ENCODE results near the gene STEAP3. TPM values are rescaled to one million over a fixed set of nuclear protein-coding genes. Genes with fewer than 3 reads are reported as not detected.

STEAP3 gene
- total RNA-seq, 1 experiment from 2014 or later = 15.4 TPM

GRCh38 chr2:119195887-119196286 lies 27.7 kb upstream of the STEAP3 start:
- Mint-ChIP-seq H3K9me3 (peaks cover 2 to 3% of the 10 kb centered on the region in 2 experiments; a peak in 2 of 5 replicates), H3K27me3 (ENCODE audit: low read depth) (peaks cover 26% of the 10 kb centered on the region), H3K27ac (peak overlapping the region; percentile 68 to 97 (median 69); a peak in 6 of 7 replicates), H3K36me3 (ENCODE audit: insufficient read depth in 1 of 3, low read depth in 3 of 3) (no peaks in the 10 kb centered on the region; a peak in 1 of 7 replicates), H3K4me3 (peak overlapping the region; percentile 10 to 67; a peak in 4 of 5 replicates), H3K4me1 (peaks cover 43 to 46% of the 10 kb centered on the region in 2 experiments)
- Histone ChIP-seq H4K5ac (ENCODE audit: insufficient read length, low read depth, low read length) (no peak overlapping the region), H4K91ac (ENCODE audit: insufficient read length, low read depth, low read length) (no peak overlapping the region), H3K79me2 (ENCODE audit: insufficient read depth, low read length) (no peaks in the 10 kb centered on the region), H3K27ac (ENCODE audit: insufficient read length, low read depth, low read length) (no peak overlapping the region), H2BK20ac (ENCODE audit: low read depth, low read length, poor library complexity, severe bottlenecking) (no peak overlapping the region), H4K20me1 (ENCODE audit: control insufficient read depth, insufficient read depth, insufficient read length) (no peaks in the 10 kb centered on the region), H3K27me3 (ENCODE audit: insufficient read depth, low read length) (no peaks in the 10 kb centered on the region), H3K79me1 (ENCODE audit: insufficient read depth, low read depth, low read length, poor library complexity, severe bottlenecking) (no peaks in the 10 kb centered on the region), H2AFZ (ENCODE audit: low read length) (no peak overlapping the region), H3K56ac (ENCODE audit: insufficient read length, low read depth, low read length) (no peak overlapping the region), H3K4me2 (ENCODE audit: insufficient read depth, insufficient read length, low read length) (peak overlapping the region; percentile 49), H3K4me1 (ENCODE audit: insufficient read depth, low read length) (peaks cover 6% of the 10 kb centered on the region; the same call in 1 of the 2 replicates), H3K23me2 (ENCODE audit: insufficient read length, low read depth, low read length, poor library complexity, severe bottlenecking) (peaks cover 3% of the 10 kb centered on the region), H4K8ac (replicated peaks; ENCODE audit: insufficient read length, low read depth, low read length) (no peak overlapping the region), H3K9me3 (ENCODE audit: control insufficient read depth, low read depth, low read length) (no peaks in the 10 kb centered on the region), H3K14ac (ENCODE audit: insufficient read depth, low read length) (no peak overlapping the region), H3K4ac (ENCODE audit: low read depth, low read length) (no peak overlapping the region), H3K23ac (ENCODE audit: insufficient read length, low read depth, low read length) (no peak overlapping the region), H3K18ac (ENCODE audit: insufficient read length, low read depth, low read length) (no peak overlapping the region), H2BK5ac (ENCODE audit: insufficient read length, low read length) (no peak overlapping the region), H2BK12ac (ENCODE audit: insufficient read length, low read depth, low read length) (no peak overlapping the region), H3T11ph (ENCODE audit: low read length) (no peak overlapping the region), H3K9ac (ENCODE audit: extremely low read depth, insufficient read length, low read length) (no peak overlapping the region), H2BK15ac (ENCODE audit: low read depth, low read length) (no peak overlapping the region), H2AK5ac (ENCODE audit: insufficient read length, low read length) (no peak overlapping the region), H2BK120ac (ENCODE audit: low read depth, low read length, poor library complexity, severe bottlenecking) (no peak overlapping the region)
- DNase-seq = no peak
- TF ChIP-seq CTCF (conservative IDR thresholded peaks at IDR 0.05) = no peak
- no CpG with 5 or more reads among the region's 2 CpGs for WGBS (ENCODE audit: extremely low coverage, insufficient read length, low lambda C conversion rate)
